Testis (tissue), 3 donors: ENCODE results near the gene LRRIQ1. TPM values are rescaled to one million over a fixed set of nuclear protein-coding genes. Genes with fewer than 3 reads are reported as not detected.

Experiments used
- DNase-seq: peaks from one replicate; pipeline ENCODE4 v3.0.0-alpha.2; 2019
- H3K27ac ChIP-seq, 2 donors: fragments of 200-600 bp; sonication (generic); one replicate each; pipeline ENCODE4 v1.5.1; 2019
- H3K27me3 ChIP-seq: fragments of 200-600 bp; sonication (generic); one replicate; pipeline ENCODE4 v1.5.1; 2019
- H3K36me3 ChIP-seq: fragments of 200-600 bp; sonication (generic); one replicate; pipeline ENCODE4 v1.5.1; 2017; ENCODE audit warnings: low read depth; ENCODE audit errors: missing control alignments
- H3K4me1 ChIP-seq: fragments of 200-600 bp; sonication (generic); one replicate; pipeline ENCODE4 v1.5.1; 2019
- H3K4me3 ChIP-seq, 2 donors: fragments of 200-600 bp; sonication (generic); one replicate each; pipeline ENCODE4 v1.5.1; 2017 to 2019
- H3K9me3 ChIP-seq: fragments of 200-600 bp; sonication (generic); one replicate; pipeline ENCODE4 v1.5.1; 2017
- CTCF ChIP-seq, 3 experiments: fragments of 450-650 bp in 2 of 3; fragments of 200-600 bp in 1 of 3; sonication (generic) in 1 of 3; IDR thresholded peaks; one replicate each; pipeline ENCODE4 v1.5.1; 2016 to 2019; ENCODE audit warnings: antibody characterized with exemption in 3 of 3, mild to moderate bottlenecking in 2 of 3, moderate library complexity in 1 of 3
- POLR2A ChIP-seq: fragments of 450-650 bp; IDR thresholded peaks from one replicate; pipeline ENCODE4 v1.6.1; 2017; ENCODE audit warnings: antibody characterized with exemption, mild to moderate bottlenecking, moderate library complexity
- WGBS, 2 donors: methylation state at CpG; one replicate each; pipeline ENCODE4 v1.1.5; 2018; 5-methylcytosine and 5-hydroxymethylcytosine counted together
- intact Hi-C: fragments of 100-400 bp; cut with DNase I; formaldehyde crosslinking; loops from one replicate; pipeline ENCODE4 v1.15.1; 2023; ENCODE audit warnings: low total_unique reads
- polyA plus RNA-seq: library from polyadenylated mRNA; stranded (reverse); fragments of 350-450 nt; fragmentation: Illumina TruSeq; extraction: RNeasy Lipid Tissue Mini Kit (QIAGEN cat#74804); gene quantifications from one replicate; pipeline ENCODE4 v1.2.3, GENCODE V29; 2014; ENCODE audit warnings: low read depth, low replicate concordance; ENCODE audit not compliant: insufficient read depth
- total RNA-seq, 2 donors: library from RNA; depleted of rRNA; stranded (reverse); fragments of >200 nt; gene quantifications; one replicate each; pipeline ENCODE4 v1.2.3, GENCODE V29; 2016

Gene LRRIQ1
- total and polyA plus RNA-seq, 3 donors from 2014 or later, result 9.6 to 29.0 (median 13.2) TPM

DNA sequence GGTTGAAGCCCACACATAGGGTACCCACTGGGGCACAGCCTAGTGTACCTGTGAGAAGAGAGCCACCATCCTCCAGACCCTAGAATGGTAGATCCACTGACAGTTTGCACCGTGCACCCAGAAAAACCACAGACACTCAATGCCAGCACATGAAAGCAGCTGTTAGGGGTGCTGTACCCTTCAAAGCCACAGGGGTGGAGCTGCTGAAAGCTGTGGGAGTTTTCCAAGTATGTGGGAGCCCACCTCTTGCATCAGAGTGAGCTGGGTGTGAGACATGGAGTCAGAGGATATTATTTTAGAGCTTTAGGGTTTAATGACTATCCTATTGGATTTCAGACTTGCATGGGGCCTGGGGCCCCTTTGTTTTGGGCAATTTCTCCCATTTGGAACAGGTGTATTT, 30.5 kb upstream of the LRRIQ1 start:
- no peaks in the 10 kb centered on the region for H3K4me1 ChIP-seq
- DNase-seq, result no peak
- no peak overlapping the region for H3K4me3 ChIP-seq
- H3K27me3 ChIP-seq, result no peaks in the 10 kb centered on the region
- no peaks in the 10 kb centered on the region for H3K9me3 ChIP-seq
- TF ChIP-seq CTCF (IDR thresholded peaks at IDR 0.05), result no peak
- TF ChIP-seq POLR2A, result no peak
- 100% methylated on average over 1 of the region's 1 CpG for WGBS, 2 donors
- no peaks in the 10 kb centered on the region for H3K36me3 ChIP-seq
- no peak overlapping the region for H3K27ac ChIP-seq
- intact Hi-C loops, result no loop called here

DNA sequence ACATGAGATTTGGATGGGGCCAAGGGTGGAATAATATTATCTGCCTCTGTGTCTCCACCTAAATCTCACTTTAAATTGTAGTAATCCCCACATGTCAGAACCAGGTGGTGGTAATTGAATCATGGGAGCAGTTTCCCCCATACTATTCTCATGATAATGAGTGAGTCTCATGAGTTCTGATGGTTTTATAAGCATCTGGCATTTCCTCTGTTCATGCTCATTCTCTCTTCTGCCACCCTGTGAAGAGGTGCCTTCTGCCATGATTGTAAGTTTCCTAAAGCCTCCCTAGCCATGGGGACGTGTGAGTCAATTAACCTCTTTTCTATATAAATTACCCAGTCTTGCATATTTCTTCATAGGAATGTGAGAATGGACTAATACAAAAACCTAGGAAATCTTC, 29.9 kb upstream of the LRRIQ1 start:
- H3K4me3 ChIP-seq, result no peak overlapping the region
- WGBS, 2 donors, result 48 to 58% methylated on average over 1 of the region's 1 CpG
- intact Hi-C loops, result no loop called here
- H3K27me3 ChIP-seq, result no peaks in the 10 kb centered on the region
- TF ChIP-seq CTCF (IDR thresholded peaks at IDR 0.05) (no peak), POLR2A (no peak)
- no peaks in the 10 kb centered on the region for H3K4me1 ChIP-seq
- no peaks in the 10 kb centered on the region for H3K36me3 ChIP-seq
- no peaks in the 10 kb centered on the region for H3K9me3 ChIP-seq
- no peak overlapping the region for H3K27ac ChIP-seq
- no peak for DNase-seq

DNA sequence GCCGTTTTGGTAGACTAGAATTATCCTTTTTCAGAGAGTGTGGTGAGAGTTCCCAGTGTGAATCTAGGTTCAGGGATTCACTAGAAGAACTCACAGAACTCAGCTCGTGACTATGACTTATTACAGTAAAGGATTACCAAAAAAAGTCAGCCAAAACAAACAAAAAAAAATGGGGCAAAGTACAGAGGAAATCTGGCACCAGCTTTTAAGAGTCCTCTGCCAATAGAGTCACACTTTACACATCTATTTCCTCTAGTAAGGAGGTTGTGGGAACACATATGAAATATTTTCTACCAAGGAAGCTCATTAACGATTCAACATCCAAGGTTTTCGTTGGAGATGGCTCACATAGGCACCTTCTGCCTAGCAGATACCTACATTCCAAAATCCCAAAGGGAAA, 28.3 kb upstream of the LRRIQ1 start:
- intact Hi-C loops, result no loop called here
- TF ChIP-seq CTCF (IDR thresholded peaks at IDR 0.05), result no peak
- TF ChIP-seq POLR2A, result no peak
- no peak for DNase-seq
- WGBS, 2 donors, result 47 to 58% methylated on average over 4 of the region's 4 CpGs
- no peaks in the 10 kb centered on the region for H3K27me3 ChIP-seq
- no peaks in the 10 kb centered on the region for H3K4me1 ChIP-seq
- H3K27ac ChIP-seq, result no peak overlapping the region
- no peaks in the 10 kb centered on the region for H3K36me3 ChIP-seq
- H3K9me3 ChIP-seq, result no peaks in the 10 kb centered on the region
- no peak overlapping the region for H3K4me3 ChIP-seq

- Histone ChIP-seq H3K27me3 (no peaks in the 10 kb centered on the region), H3K36me3 (no peaks in the 10 kb centered on the region), H3K9me3 (no peaks in the 10 kb centered on the region), H3K4me3 (no peak overlapping the region), H3K27ac (no peak overlapping the region), H3K4me1 (no peaks in the 10 kb centered on the region)
- intact Hi-C loops, result no loop called here
- no peak for DNase-seq
- WGBS, 2 donors, result 85 to 92% methylated on average over 1 of the region's 1 CpG
- TF ChIP-seq POLR2A (no peak), CTCF (IDR thresholded peaks at IDR 0.05) (no peak)
These were observed 19.7 kb upstream of the LRRIQ1 start for GRCh38 chr12:85016413-85016812.

DNA sequence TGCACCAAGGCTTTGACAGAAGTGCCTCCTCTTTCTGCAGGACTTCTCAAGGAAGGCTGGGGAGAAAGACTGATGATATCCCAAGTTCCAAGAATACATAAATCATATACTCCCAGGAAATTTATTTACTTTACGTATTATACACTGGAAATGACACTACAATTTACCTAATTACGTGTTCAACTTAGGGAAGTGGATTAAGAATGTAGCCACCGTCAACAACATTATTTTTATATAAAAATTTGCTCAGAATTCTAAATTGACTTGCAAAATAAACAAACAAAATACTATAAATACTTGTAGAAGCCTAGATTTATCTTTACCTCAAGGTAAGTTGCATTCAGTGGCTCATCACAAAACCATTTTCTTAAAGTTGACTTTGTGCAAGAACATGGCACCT, 19.0 kb upstream of the LRRIQ1 start:
- no peak for DNase-seq
- no peaks in the 10 kb centered on the region for H3K27me3 ChIP-seq
- no peak overlapping the region for H3K4me3 ChIP-seq
- no peaks in the 10 kb centered on the region for H3K36me3 ChIP-seq
- no peaks in the 10 kb centered on the region for H3K4me1 ChIP-seq
- no peak overlapping the region for H3K27ac ChIP-seq
- TF ChIP-seq POLR2A, result no peak
- TF ChIP-seq CTCF (IDR thresholded peaks at IDR 0.05), result no peak
- H3K9me3 ChIP-seq, result no peaks in the 10 kb centered on the region
- 88 to 89% methylated on average over 3 of the region's 3 CpGs for WGBS, 2 donors
- intact Hi-C loops, result no loop called here
